Left cardiac atrium (tissue), 4 donors: Measurements from ENCODE around the gene PHTF1. TPM values are rescaled to one million over a fixed set of nuclear protein-coding genes. Genes with fewer than 3 reads are reported as not detected.

Experiments used
- ATAC-seq, 2 donors: fragments of 200-7000 bp; cut with Tn5 transposase; one replicate each; pipeline ENCODE4 v1.9.1; 2020; ENCODE audit warnings: mild to moderate bottlenecking in 2 of 2, moderate library complexity in 2 of 2
- DNase-seq: peaks from one replicate; pipeline ENCODE4 v3.0.0-alpha.2; 2020
- intact Hi-C, 2 donors: fragments of 100-400 bp; cut with DNase I; formaldehyde crosslinking; loops; one replicate each; pipeline versions ENCODE4 v1.14.1 to v1.15.1; 2022 to 2023
- long read RNA-seq: library from polyadenylated mRNA; unstranded; transcript quantifications from one replicate; pipeline ENCODE4 v2.0.0, GENCODE V29; 2021
- total RNA-seq, 2 donors: library from RNA; stranded (reverse); fragmentation: NEBNext Ultra II Directional; extraction: Animal tissue kit (Norgen Biotek cat#: 25700); gene quantifications; one replicate each; pipeline ENCODE4 v1.2.1, GENCODE V29; 2021
- donor health status: DM: no; HTN: yes; CAD: no.
- donor health status: DM: no; HTN: yes; CAD: no; lungs with severe emphysema.
- donor health status: DM: yes; HTN: yes; CAD: no.
- donor health status: Dilated cardiomyopathy.

The PHTF1 gene
- total RNA-seq: 1 to 10 TPM; 8.3 to 9.2 TPM
- long read RNA-seq, partial matches to known transcripts: 1 of 3 reads
- long read RNA-seq, other reads (novel, unspliced or antisense): 1 of 3 reads

DNA sequence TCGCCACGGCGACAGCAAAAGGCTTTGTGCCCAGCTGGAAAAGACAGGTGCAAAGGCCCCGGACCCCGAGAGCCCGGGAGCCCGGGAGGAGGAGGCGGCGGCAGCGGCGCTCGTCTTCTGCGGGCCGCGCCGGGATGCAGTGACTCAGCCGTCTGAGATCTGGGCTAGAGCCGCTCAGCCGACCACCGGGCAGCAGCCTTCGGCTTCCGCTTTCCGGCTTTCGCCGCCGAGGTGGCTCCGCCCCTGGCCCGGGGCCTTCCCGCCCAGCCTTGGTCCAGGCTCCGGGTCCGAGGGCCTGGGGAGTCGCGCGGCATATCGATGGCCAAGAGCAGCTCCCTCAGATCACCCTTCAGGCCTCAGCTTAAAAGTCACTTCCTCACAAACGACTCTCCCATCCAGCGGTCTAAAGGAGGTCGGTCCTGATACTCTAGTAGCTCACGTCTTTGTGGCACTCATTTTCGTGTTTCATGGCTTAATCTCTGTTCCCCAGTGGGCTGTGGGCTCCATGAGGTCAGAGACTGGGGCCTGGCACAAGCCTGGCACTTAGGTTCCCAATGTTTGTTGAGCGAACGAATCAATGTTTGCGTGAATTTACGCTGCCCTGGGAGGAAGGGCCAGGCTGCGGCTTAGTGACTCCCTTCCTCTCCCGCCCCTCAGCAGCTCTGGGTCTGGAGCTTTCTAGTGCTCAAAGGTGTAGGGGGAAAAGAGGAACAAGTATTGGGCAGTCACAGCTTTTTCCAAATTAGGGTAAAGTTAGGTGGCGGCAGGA is at the start of gene PHTF1:
PHTF1 (minus strand) TSS at position 154 of the 769 bp plus-strand sequence. CDS start 783 bp downstream, outside the sequence.
- intact Hi-C loops: loop anchor here in 1 of 2 donors (1.0 kb wide), 1 partner anchor 53 kb away; the partner anchor contains the start of gene RSBN1
- DNase-seq (peak; percentile 85), ATAC-seq (peak; percentile 94 to 97)

DNA sequence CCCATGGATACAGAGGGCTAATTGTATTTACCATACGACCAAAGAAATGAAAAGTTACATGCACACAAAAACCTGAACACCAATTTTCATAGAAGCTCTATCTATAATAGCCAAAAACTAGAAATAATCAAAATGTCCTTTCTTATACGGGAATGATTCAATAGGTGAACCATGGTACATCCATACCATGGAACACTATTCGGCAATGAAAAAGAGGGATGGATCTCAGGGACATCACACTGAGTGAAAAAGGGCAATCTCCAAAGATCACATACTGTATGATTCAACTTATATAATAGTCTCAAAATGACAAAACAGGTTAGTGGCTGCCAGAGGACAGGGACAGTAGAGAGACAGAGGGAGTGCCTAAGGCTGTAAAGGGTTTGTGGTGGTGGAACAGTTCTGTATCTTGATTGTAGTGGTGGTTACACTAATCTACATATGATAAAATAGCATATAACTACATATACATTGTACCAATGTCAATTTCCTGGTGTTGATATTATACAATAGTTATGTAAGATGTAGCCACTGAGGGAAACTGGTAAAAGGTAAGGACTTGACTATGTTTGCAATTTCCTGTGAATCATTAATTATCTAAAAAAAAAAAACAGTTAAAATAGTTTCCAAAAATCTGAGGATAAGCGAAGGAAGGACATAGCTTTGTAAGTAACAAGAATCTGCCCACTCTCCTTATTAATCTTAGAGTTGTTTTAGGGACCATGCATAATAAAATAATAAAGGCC is 49.3 kb upstream of the PHTF1 start:
- DNase-seq (no peak), ATAC-seq (no peak)
- intact Hi-C loops: no loop called here

DNA sequence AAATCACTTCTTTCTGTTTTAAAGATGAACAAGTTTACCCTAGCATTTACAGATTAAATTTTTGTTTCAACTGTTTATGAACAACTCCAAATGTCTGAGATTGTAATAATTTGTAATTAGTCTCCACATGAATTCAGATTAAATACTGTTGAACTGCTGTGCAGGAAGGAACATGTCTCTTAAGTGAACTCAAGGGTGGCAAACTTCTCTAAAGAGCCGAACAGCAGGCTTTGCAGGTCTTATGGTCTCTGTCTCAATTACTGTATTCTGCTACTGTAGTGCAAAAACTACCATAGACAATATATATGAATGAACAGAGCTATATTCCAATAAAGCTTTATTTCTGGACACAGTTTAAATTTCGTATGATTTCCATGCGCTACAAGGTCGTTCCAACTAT is 46.4 kb upstream of the PHTF1 start:
- DNase-seq (no peak), ATAC-seq (no peak)
- intact Hi-C loops: no loop called here

DNA sequence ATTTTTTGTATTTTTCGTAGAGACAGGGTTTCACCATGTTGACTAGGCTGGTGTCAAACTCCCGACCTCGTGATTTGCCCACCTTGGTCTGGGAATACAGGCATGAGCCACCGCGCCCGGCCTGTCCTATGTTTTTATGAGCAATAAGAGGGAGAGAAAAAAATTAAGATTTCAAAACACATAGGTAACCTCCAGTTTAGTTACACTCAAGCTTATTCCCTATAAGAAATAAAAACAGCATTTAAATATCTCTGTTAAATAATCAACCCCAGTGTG is 45.9 kb upstream of the PHTF1 start:
- DNase-seq (no peak), ATAC-seq (no peak)
- intact Hi-C loops: no loop called here

DNA sequence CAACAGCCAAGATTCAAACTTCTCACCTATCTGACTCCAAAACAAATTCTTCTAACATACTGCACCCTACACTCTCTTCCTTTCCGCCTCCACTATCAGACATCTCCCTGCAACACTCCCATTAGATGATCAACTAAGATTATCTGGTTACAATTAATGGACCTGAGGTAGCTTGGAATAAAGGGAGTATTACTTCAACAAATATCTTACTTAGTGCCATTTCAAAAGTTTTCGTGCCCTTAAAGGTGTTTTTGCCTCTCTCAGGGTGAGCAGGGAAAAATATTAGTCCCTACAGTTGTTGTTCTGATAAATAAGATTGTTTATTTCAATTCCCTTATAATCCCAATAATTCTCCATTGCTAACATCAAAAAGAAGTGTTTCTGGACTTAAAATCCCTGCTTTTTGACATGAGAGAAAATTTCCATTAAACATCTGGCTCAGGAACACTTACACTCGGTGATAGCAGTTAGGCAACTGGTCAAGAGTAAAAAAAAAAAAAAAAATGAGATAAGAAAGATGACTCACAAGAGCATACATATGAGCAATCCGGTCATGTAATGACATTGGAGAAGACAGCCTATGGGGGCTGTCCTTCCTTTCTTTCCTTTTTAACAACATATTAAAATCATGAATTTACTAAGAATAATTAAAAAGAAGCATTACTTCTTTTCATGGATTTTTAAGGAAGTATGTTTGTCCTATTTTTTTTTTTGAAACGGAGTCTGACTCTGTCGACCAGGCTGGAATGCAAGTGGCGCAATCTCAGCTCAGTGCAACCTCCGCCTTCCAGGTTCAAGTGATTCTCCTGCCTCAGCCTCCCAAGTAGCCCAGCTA is 45.4 kb upstream of the PHTF1 start:
- ATAC-seq (peak; percentile 94 to 97), DNase-seq (no peak)
- intact Hi-C loops: no loop called here

DNA sequence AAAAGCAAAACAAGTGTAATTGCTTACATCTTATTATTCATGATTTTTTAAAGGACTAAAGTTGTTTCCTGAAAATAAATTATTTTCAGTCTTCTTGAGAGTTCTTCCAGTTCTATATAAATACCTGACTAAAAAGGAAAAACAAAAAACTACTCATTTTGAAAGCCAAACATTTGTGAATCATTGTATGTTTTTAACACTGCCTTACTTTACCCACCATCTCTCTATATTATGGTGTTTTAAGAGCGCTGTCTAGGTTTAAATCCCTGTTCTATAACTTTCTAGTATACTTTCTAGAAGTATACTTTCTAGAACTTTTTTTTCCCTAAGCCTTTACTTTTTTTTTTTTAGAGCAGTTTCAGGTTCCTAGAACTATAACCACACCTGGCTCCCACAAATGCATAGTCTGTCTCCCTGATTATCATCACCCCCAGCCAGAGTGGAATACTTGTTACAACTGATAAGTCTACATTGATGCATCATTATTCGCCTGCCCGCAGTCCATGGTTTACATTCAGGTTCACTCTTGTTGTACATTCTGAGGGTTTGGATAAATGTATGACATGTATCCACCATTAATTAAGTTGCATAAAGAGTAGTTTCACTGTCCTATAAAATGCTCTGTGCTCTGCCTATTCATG is 43.2 kb upstream of the PHTF1 start:
- no peak for DNase-seq
- ATAC-seq: no peak
- intact Hi-C loops: no loop called here

DNA sequence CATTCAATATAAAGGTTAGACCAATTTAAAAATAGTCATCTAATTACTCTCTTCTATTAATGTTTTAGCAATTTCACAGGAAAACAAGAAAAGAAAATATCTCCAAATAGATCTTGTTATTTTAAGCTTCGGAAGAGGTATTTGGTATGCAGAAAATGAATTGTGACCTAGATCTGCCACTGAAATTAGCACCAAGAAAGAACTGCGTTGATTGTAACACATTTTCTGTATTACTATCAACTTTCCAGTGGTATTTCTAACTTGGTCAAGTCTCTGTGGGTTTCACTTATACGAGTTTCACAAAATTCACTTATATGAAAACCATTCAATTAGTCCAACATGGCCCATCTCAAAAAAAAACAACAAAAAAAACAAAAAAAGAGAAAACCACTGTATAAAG is 41.2 kb upstream of the PHTF1 start:
- intact Hi-C loops: no loop called here
- no peak for ATAC-seq
- DNase-seq: no peak

DNA sequence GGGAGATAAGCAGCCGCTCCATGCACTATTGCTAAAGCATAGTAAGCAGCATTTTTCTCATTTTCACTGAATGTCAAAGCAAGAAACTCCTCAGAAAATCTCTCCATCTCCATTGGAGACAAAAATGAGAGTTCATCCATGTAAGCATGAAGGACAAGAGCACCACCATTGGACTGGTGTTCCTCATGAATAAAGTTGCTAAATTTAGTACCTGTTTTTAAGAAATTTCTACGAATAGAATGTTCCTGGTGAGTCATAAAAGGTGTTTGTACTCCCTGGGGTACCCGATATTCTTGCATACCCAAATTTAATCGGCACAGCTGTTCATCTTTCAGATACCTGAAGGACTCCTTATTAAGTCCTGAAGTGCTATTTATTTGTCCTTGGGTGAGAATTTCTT is 38.2 kb upstream of the PHTF1 start:
- DNase-seq: no peak
- intact Hi-C loops: no loop called here
- no peak for ATAC-seq

DNA sequence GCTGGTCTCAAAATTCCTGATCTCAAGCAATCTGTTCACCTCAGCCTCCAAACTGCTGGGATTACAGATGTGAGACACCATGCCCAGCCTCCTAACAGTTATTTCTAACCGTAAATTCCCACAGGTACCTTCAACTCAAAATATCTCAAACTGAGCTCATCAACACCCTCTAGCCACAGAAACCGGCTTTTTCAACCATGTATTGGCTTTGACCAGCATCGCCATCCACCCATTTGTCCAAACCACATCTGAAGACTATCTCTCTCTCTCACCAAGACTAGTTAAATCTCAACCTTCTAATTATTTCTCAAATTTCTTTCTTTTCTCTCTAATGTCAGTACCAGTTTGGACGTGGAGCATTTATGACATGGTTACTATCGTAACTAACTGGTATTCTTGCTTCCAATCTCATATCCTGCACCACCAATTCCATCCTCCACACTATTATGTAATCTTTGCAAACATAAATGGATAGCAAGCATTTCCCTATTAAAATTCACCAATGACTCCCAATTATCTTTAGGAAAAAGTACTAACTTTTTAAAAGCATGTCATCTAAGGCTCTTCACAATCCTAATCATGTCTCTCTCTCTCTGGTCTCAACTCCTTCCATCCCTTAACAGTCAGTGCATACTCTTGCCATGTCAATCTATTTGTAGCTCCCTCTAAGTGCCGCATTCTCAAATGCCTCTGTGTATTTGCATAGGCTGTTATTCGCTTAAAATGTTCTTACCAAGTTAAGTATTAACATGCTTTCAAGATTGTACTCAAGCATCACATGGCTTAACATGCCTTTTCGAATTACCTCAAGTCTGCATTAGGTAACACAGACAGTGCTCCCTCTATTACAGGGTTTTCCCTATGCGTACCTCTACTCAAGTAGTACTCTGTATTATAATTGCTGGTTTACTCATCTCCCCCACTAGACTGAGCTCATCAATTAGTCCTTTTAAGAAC is 34.9 kb upstream of the PHTF1 start:
- intact Hi-C loops: no loop called here
- ATAC-seq (peak; percentile 42 to 67), DNase-seq (no peak)

DNA sequence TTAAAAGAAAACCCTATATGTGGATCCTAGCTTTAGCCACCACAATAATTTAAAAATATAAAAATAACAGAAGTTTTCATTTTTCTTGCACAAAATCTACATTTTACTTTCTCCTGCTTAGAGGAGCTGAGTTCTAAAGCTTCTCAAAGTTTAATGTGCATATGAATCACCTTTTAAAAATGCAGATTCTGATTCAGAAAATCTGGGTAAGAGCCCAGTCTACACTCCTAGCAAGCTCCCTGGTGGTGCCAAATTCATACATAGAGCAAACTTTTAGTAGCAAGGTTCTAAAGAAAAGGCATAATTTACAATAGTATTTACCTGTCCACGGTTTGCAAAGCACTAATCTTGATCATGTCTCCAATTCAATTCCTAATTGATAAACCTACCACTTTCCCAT is 33.7 kb upstream of the PHTF1 start:
- peak in 1 of 2 donors; percentile 53 for ATAC-seq

DNA sequence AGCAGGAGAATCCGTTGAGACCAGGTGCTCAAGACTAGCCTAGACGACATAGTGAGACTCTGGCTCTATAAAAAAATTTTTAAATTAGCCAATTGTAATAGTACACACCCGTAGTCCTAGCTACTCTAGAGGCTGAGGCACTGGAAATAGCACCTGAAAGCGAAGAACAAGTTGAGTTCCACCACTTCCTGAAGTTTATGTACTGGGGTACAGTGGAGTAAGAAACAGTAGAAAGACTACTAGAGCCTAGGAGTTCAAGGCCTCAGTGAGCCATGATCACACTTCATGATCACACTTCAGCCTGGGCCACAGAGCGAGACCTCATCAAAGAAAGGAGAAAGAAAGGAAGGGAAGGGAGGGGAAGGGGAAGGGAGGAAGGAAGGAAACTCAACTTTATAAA is 33.2 kb upstream of the PHTF1 start:
- no peak for DNase-seq
- intact Hi-C loops: no loop called here
- no peak for ATAC-seq

More for the DNA sequence above, 33.7 kb upstream of the PHTF1 start:
- DNase-seq: no peak
- intact Hi-C loops: no loop called here

DNA sequence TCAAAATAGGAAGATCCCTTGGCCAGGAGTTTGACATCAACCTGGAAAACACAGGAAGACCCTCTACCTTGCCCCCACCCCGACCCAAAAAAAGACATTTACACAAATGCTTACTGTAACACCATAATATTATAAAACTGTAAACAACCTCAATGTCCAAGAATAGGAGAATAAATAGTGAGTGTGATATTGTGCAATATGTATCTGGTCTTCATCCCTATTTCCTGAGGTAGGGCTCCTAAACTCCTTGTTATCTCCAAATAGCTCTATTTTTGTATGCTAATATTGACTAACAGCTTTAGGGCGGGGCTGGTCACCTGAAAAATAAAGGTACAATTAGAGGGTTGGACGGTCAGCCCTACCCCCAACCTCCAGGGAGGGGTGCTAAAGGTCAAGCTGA is 29.5 kb upstream of the PHTF1 start:
- no peak for ATAC-seq

DNA sequence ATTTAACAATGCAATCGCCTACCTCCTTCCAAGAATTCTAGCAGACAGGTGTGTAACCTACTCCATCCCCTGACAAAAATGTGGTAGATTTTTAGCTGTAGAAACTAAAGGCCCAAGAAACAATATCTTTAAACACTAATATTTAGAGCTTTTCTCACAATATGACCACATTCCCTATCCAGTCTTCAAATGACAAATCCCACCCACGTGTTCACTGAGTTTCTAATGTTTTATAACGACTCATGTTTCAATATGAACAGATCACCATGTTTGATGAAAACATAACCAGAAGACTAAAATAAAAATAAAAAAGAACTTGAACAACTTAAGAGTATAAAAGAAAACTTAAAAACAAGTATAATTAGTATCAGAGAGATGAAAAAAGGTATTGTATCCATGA is 28.4 kb upstream of the PHTF1 start:
- no peak for ATAC-seq
- intact Hi-C loops: no loop called here
- DNase-seq: no peak

More for the DNA sequence above, 29.5 kb upstream of the PHTF1 start:
- intact Hi-C loops: no loop called here
- no peak for DNase-seq

DNA sequence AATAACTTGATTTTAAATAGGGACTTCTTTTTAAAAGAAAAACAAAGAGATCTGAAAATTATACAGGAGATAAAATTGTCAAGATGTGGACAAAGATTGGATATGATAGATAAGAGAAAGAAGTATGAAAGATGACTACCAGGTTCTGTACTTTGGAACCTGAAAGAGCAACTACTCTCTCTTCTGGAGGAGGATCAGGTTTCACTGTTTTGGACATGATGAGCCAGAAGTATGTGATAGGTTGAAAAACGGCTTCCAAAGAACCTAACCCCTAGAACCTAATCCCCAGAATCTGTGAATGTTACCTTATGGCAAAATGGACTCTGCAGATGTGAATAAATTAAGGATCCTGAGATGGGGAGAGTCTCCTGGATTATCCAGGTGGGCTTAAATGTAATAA is 26.8 kb upstream of the PHTF1 start:
- no peak for DNase-seq
- intact Hi-C loops: no loop called here
- ATAC-seq: no peak

DNA sequence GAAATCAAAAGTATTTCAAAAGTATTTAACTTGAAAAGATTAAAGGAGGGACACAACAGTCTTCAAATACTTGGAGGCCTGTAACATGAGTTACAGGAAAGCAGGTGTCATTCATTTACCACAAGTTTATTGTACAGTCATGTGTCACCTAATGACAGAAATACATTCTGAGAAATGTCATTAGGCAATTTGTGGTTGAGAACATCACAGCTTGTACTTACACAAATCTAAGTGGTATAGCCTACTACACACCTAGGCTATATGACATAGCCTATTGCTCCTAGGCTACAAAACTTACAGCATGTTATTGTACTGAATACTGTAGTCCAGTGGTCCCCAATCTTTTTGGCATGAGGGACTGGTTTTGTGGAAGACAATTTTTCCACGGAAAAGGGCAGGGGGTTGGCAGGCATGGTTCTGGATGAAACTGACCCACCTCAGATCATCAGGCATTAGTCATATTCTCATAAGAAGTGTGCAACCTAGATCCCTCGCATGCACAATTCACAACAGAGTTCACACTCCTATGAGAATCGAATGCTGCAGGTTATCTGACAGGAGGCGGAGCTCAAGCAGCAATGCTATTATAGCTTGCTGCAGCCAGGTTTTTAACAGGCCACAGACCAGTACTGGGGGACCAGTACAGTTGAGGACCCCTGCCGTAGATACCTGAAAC is 25.0 kb upstream of the PHTF1 start:
- DNase-seq: no peak
- no peak for ATAC-seq
- intact Hi-C loops: no loop called here

DNA sequence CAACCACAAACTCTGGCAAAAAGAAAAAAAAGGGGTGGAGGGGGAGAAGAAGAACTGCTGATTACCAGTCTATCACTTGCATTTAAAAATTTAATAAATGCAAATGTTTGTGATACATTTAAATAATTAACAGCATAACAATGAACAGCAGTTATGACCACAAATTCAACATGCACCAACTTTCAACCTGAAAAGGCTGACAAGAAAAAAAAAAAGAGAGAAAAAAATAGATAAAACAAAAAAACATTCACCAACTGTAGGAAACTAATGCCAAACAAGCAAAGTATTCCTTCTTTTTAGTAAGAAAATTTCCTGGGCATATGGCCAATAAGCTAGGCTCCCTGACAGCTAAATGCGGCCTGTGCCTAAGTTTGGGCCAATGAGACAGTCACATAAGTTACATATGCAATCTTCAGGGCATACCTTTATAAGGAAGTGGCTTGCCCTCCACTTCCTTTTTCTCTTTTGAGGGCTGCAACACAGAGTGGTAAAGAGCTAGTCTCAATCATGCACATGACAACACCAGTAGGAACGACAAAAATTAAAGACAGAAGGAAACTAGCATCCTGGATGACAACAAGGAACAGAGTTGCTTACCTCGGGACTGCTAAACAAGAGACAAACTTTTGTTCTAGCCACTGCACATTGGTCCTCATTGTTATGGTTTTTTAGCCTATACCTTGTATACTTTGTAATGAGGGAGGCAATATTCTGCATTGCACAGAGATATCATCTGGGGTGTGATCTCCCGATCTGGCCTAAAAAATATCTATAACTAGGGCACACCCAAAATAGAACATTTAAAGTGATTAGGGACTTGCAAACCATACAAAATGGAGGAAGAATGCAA is 24.2 kb upstream of the PHTF1 start:
- ATAC-seq: peak; percentile 82 to 85
- intact Hi-C loops: no loop called here
- DNase-seq: no peak

DNA sequence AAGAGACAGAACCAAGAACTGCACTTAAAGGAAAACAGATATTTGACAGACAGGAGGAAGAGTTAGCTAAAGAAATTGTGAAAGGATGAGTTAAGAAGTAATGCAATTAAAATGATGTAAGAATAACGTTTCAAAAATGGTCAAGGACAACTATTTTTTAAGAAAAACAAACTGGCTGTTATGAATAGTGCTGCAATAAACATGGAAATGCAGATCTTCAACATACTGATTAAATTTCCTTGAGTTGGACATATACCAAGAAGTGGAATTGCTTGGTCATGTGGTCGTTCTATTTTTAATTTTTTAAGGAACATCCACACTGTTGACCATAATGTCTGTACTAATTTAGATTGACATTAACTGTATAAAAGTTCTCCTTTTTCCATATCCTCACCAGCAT is 23.1 kb upstream of the PHTF1 start:
- DNase-seq (no peak), ATAC-seq (no peak)
- intact Hi-C loops: no loop called here
